Fibroblast of villous mesenchyme (primary cell): ENCODE measurements around the gene DLGAP4. TPM values are rescaled to one million over a fixed set of nuclear protein-coding genes. Genes with fewer than 3 reads are reported as not detected.

ENCODE experiments used
- small RNA-seq: library from RNA; depleted of rRNA; stranded (forward); fragments of <200 nt; gene quantifications from one replicate; pipeline ENCODE3, GENCODE V24; 2012
- total RNA-seq: library from RNA; depleted of rRNA; stranded (reverse); fragments of >200 nt; gene quantifications from 2 replicates; pipeline ENCODE4 v1.2.3, GENCODE V29; 2012

DLGAP4 gene
- total RNA-seq, 1 donor = 15.5 TPM

Small RNAs within 50 kb of the gene (small RNA-seq; reads per million reads assigned to genes)
- not detected for gene RF00017

Other genes with a start within 250 kb of the DLGAP4 start
- 9.1 and 12.6 TPM in 2 replicates for gene EPB41L1, start 151.6 kb upstream of the DLGAP4 start, total RNA-seq
- gene AAR2, start 69.9 kb upstream of the DLGAP4 start, total RNA-seq = 23.7 and 27.7 TPM in 2 replicates
- 184 and 195 TPM in 2 replicates for gene MYL9, start 235.2 kb downstream of the DLGAP4 start, total RNA-seq